Activated CD8-positive, alpha-beta memory T cell treated with anti-CD3 and anti-CD28 coated beads, Interleukin-2, amount 50 U/mL, for 1 hour (primary cell): ENCODE data around the gene SCRN2.

Experiments
- DNase-seq: peaks from one replicate; pipeline ENCODE4 v3.0.0-alpha.2; 2020; ENCODE audit errors: extremely low read depth

SCRN2 gene

GRCh38 chr17:47840742-47841487 is at the start of gene SCRN2:
TSS of gene SCRN2 (minus strand) at chr17:47841273. CDS start at chr17:47840843, 430 bp downstream.
- DNase-seq: peak; percentile 47

DNA sequence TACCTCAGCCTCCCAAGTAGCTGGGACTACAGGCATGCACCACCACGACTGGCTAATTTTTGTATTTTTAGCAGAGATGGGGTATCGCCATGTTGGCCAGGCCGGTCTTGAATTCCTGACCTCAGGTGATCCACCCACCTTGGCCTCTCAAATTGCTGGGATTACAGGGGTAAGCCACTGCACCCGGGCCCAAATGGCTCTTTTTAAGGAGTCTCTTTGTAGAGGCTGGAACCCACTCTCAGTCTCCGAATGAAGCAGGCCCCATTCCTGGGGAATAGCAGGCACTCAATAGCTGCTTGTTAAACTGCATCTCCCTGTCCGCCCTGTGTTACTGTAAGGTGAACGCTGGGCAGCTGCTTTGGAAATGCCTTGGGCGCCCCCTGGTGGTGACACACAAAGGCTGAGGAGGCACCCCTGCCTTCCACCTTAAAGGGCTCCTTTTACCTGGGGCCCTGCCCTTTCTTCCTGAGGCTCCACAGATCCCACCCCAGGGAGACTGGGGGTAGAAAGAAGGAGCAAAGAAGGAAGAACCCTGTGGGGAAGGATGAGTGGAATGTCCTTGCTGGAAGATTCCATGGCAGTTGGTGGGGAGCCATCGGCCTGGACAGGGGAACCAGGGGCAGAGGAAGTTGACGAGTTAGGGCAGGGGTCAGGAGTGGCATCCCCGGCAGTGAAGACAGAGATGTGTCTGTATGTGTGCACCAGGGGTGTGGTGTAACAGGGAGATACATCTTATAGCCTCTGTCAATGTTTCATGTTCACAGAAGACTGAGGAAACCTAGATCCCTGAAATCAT is 48.9 kb upstream of the SCRN2 start:
- DNase-seq: peak; percentile 85

- no peak for DNase-seq
Measured at GRCh38 chr17:47888293-47888692, 47.2 kb upstream of the SCRN2 start.

- no peak for DNase-seq
Measured at GRCh38 chr17:47884905-47885730, 44.0 kb upstream of the SCRN2 start.

DNA sequence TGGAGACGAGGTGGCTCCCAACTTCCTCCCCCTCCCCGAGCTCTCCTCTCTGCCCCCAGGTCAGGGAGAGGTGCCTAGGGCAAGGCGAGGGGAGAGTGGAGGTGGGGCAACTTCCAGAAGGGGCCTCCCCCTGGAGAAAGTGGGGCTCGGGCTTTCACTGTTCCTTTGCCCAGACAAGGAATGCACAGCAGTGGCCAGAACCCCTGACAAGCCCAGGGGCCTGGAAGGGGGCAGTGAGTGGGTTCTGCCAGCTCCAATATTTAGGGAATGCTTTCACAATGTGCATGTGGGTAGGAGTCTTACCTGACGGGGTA is 43.3 kb upstream of the SCRN2 start:
- DNase-seq: no peak

DNA sequence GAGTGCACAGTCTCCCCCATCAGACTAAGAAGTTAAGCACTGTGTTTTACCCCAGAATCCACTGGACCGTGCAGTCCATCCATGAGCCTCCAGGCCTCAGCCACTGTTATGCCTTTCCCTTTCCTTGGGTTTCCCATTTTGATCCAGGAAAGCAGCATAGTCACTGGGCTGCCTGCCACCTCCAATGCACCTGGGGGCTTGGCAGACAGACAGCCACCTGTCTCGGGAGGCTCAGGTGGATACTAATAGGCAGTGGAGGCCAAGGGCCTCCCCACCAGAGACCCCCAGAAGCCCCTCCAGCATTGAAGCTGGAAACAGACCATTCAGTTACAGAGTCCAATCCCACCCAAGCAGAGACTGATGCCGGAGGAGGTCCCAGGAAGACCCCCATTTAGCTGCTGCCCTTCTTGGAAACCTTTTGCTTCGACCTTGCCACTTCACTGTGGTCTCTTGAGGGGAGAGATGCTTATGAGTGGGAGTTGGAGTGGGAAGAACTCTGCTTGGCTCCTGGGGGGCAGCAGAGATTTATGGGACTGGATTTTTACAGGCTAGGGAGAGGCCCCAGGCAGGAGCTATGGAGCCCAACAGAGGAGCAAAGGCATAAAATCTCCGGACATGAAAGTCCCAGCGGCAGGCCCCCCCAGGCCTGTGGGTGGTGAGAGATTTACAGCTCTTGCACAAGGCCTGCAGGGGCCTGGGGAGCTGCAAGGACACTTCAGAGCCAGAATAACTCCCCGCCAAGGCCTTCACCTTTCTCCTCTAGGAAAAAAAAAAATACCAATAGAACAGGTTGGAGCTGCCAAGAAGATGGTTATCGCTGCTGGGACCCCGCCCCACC is 42.7 kb upstream of the SCRN2 start:
- DNase-seq: no peak

GRCh38 chr17:47882695-47883588 is 41.9 kb upstream of the SCRN2 start:
- no peak for DNase-seq

GRCh38 chr17:47882247-47882646 is 41.2 kb upstream of the SCRN2 start:
- no peak for DNase-seq

GRCh38 chr17:47879776-47880454 is 38.8 kb upstream of the SCRN2 start:
- no peak for DNase-seq

DNA sequence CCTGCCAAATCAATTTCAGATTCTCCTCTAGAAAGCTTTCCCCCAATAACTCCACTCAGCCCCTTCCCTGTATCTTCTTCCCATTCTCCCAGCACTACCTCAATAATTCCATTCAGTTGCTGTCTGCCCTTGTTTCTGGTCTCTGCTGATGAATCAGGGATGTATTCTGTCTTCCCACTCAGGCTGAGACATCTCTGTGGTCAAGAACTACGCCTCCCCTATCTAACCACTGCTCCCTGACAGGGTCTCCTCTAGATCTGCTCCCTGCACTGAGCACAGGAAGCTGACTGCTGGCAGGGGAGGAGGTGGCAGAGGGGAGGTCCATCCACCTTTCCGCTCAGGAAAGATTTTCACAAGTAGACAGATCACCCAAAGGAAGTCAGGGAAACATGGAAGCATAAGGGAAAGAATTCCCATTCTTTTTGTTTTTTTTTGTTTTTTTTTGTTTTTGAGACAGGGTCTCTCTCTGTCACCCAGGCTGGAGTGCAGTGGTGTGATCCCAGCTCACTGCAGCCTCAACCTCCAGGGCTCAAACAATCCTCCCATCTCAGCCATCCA is 38.0 kb upstream of the SCRN2 start:
- no peak for DNase-seq

DNA sequence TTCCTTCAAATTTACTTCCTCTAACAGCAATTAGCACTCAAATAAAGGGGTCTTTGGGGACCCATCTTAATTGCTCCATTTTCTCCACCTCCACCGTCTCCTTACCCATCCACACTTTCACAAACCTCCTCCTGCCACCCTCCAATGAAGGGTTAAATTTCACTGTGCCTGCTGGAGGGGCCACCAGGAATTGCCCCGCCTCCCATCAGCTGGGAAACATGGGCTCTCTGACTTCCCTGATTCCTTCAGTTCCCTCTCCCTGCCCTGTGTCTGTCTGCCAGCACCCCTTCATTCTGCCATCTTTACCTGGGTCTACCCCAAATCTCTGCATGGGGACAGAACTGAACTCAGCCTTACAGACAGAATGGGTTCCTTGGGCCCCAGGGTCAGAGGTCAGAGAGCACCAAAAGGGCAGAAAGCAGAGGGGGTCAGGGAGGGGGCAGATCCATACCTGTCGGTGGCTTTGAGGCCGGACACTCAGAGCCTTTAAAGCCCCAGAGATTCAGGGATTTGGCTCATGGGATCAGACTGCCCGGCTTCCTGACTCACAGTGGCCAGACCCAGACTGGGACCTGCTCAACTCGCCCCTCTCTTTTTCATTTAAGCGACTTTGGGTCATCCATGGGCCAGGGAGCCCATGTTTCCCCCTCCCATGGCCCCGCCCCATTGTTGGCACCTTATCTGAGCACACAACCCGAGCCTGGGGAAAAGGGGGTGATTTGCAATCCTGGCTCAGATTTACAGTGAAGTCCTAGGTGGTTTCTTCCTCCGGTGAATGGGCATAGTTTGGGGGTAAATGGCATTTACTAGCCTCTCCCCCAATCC is 37.3 kb upstream of the SCRN2 start:
- DNase-seq: no peak

GRCh38 chr17:47877368-47878034 is 36.4 kb upstream of the SCRN2 start:
- DNase-seq: no peak

- no peak for DNase-seq
Measured at GRCh38 chr17:47875011-47875985, 34.2 kb upstream of the SCRN2 start.

GRCh38 chr17:47873200-47874090 is 32.4 kb upstream of the SCRN2 start:
- DNase-seq: no peak

DNA sequence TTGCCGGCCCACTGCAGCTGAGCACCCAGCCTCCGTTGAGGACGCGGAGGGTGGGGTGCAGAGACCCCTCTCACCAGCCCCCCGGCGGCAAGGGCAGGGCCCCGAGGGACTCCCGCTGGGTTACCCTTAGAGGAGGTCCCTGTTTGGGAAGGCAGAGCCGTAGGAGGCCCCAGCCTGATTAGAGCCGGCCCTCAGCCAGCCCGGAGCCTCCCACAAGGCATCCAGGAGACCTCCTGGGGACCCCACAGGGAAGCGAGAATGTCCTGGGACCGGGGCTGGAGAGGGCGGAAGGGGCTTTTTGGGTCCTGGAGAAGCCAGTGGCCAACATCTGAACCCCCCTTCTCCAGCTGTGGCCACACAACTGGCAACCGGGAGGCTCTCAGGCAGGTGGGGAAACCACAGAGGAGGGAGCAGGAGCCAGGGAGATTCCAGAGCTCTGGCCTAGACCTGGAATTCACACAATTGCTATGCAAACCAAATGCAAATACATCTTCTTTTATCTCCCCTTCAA is 31.6 kb upstream of the SCRN2 start:
- DNase-seq: no peak
